ENCODE data around the gene TCF23.
"Not testable (repeated sequence)": the region's sequence is repeated elsewhere in the genome, so short reads cannot be mapped to it uniquely, and the experiment has no call there.

Gene TCF23

DNA sequence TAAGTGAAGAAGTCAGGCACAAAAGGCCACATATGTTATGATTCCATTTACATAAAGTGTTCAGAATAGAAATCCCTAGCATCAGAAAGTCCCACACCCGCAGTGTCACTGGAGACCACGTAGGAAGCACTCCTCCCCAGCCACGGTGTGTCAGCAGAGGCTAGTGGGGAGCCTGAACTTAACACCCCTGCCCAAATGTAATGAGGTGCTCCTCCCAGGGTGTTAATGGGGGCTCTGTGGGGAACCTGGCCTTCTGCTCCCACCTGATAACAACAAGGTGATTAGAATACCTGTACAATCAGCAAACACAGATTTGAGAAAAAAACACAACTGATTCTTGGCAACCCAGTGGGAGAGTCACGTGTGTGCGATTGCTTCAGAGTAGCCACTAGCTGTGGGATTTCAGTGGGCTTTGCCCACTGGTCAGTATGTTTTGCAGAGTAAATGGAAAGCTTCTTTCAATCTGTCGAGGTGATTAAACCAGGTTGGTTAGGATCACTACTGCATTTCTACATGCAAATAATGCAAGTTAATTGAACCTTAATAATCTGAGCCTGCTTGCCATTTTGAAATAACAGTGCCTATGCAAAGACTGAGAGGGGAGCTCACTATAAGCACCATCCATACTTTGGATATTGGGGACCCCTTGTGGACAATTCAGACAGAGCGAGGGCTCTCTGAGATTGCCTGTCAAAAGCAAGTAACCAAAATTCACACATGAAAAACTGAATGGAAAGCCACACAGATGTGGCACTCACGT is 42.4 kb downstream of the TCF23 start:
- DNase-seq: peak; percentile 82 to 84

DNA sequence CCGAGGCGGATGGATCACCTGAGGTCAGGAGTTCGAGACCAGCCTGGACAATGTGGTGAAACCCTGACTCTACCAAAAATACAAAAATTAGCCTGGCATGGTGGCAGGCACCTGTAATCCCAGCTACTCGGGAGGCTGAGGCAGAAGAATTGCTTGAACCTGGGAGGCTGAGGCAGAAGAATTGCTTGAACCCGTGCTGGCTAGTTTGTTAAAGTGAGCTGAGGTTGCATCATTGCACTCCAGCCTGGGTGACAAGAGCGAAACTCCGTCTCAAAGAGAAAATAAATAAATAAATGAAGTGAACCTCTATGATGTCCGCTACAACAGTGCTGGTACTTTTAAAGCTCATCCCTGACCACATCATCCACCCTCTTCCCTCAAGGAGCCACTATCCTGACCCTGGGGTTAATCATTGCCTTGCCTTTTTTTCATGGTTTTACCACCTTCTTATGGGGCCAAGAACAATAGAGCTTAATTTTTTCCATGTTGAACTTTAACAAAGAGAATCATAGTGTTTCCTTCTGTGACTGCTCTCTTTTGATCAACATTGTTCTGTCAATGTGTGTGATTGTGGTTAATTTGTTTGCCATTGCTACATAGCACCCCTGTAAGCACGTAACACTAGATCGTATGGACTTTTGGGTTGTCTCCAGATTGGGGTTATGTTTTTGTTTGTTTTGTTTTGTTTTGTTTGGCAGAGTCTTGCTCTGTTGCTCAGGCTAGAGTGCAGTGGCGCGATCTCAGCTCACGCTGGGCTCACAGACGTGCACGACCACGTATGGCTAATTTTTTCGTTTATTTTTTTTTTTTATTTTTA is 45.9 kb downstream of the TCF23 start:
- DNase-seq: no peak

DNA sequence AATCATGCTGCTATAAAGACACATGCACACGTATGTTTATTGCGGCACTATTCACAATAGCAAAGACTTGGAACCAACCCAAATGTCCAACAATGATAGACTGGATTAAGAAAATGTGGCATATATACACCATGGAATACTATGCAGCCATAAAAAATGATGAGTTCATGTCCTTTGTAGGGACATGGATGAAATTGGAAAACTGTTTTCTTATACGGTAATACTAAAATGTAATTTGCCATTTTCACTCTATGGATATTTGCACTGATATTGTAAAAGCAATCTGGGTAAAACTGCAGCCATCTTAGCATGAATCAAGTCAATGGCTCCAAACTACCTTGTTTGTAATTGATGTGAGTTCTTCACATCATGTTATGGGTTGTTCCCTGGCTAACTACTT is 47.0 kb downstream of the TCF23 start:
- not testable (repeated sequence) for DNase-seq

DNA sequence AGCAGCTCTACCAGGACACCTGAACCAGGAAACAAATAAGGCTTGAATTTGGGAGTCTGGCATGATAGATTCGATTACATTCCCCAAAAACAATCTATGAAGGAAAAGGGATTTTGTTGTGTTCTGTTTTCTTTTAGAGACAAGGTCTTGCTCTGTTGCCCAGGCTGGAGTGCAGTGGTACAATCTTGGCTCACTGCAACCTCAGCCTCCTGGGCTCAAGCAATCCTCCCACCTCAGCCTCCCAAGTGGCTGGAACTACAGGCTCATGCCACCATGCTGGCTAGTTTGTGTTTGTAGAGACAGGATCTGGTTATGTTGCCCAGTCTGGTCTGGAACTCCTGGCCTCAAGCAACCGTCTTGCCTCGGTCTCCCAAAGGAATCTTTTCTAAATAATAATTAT is 49.3 kb downstream of the TCF23 start:
- DNase-seq: not testable (repeated sequence)

DNA sequence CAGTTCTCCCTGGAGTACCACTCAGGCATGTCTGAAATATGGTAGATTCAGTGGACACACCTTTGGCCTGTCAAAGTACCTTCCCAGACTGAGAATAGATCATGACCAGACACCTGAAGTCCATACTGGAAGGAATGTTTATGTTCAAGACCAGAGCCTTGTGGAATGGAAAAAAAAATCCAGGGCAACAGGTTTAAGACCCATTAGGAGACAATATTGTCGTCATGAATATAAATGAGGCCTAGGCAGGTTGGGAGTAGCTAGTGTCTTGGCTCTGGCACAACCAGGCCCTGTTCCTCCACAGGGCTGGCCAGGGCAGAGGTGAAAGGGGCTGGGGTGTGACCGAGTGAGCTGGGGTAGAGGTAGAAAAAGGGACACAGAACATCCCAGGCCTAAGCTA is 49.8 kb downstream of the TCF23 start:
- DNase-seq: no peak

DNA sequence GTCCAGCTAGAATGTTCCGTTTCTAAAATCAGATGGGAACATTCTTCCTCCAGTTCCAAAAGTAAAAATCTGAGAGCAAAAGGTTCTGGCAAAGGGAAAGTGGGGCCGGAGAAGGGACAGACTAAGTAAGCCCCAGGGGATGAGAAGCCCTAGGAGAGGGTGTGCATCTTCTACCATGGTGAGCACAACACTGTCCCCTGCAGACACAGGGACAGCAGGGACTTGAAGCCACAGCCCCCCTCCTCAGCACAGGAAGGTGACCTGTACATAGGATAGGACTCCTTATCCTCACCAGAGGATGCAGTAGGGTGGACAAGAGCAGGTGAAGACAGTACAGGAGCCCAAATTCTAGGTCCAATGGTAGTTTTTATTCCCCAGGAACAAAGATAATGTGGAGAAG is 50.4 kb downstream of the TCF23 start:
- DNase-seq: no peak

DNA sequence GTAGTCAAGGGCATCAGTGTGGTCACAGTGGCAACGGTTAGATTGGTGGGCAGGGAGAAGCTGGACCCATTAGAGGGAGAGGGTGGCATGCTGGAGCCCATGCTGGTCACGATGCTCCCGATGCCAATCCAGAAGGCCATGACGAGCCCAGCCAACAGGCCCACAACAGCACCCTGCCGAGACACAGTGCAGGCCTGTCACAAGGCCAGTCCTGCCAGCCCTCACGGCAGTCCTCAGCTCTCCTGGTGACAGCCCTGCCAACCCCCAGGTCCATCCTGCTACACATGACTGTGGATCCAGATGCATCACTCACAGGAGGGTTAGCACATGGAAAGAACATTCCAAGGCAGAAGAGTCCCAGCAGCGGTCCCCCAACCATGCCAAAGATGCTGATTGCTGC is 52.9 kb downstream of the TCF23 start:
- DNase-seq: no peak

DNA sequence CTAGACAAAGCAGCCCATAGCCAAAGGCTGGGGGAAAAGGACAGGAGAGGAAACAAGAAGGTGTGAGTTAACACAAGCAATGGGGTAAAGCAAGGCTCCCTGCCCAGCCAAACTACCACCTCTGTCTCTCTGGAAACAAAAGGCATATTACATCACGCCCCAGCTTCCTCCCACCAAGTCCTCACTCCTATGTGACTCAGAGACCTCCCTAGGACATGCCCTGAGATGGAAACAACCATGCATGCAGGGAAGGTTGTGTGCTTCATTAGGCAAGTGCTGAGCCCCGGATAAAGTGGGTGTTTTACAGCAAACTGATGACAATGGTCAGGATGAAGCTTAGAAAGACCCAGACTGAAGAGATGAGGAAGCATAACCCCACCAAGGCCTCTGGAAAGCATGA is 54.0 kb downstream of the TCF23 start:
- DNase-seq: peak; percentile 88 to 95

DNA sequence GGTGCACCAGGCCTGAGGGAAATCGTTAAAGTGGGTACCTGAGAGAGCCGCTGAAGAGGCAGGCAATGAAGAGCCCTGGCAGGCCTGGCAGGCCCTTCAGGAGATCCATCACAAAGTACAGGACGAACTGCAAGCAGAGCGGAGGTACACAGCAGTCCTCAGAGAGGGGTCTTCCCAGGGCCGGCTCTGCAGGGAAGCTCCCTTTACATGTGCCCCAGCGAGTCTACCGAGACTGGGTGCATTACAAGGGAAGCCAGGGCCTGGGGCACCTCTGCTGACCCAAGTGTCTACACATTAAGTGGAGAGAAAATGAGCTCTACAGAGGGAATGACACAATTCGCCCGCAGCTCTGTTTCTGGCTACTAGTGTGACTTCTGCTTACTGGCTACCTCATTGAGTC is 54.9 kb downstream of the TCF23 start:
- peak in 1 of 2 donors; percentile 17 for DNase-seq

DNA sequence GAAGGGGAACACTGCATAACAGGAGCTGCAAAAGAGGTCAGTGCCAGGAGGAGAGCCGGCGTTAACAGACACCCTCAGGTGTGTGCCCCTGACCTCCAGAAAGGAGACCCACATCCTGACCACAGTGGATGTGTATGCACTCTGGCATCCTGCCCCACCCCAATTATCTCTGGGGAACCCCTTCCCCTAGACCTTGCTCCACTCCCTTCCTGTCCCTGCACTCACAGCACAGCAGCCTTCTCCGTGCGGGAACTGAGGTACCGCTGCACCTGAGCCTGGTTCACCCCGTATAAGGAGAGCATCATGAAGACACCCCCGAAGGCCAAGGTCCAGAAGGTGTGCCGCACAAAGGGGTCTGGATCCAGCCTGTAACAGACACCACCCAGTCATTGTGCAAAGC is 55.8 kb downstream of the TCF23 start:
- no peak for DNase-seq

DNA sequence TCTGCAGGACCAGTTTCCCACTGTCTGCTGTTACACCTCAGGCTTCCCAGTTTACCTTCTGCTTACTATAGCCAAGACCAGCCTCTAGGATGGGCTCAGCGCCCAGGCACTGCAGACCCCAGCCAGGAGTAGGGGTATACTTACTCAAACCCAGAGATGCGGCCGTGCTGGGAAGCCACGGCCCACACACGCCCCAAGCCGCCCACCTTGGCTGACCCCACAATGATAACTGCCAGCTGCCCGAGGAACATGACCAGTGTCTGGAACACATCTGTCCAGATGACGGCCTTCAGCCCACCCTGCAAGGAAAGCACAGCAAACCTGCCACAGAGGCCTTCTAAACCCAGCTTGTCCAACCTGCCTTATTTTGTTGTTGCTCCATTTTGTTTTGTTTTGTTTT is 56.4 kb downstream of the TCF23 start:
- no peak for DNase-seq

DNA sequence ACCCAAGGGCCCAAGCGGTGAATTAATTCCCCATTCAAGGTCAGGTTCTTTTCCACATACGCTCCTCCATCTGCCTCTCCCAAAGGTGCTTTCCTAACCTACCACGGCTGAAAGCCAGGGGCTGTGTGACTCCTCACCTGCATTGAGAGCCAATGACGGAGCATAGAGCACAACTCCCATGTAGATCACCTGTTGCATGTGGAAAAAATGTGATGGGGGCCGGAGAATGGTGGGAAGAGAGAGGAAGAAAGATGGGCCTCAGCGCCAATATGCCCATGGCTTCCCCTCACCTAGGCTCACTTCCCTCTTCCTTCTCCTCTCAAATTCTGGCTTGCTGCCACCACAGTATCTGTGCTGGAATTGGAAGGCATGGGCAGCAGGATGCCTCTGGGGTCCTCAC is 57.5 kb downstream of the TCF23 start:
- no peak for DNase-seq

All from inflammatory macrophage (primary cell).